ENCODE results near the gene AKT1.

DNA sequence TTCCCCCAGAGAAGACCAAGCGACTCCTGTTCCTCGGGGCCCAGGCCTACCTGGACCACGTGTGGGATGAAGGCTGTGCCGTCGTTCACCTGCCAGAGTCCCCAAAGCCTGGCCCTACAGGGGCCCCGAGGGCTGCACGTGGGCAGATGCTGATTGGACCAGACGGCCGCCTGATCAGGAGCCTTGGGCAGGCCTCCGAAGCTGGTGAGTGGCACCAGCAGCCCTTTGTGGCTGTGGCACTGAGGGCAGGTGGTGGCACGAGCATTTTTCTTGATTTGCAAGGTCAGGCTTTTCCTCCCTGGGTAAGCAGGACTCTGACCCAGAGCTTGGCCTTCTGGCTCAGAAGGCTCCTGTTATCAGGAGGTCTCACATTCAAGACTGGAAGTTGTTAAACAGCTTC lies 39.9 kb downstream of the AKT1 start:
- TF ChIP-seq, protein P1, sequence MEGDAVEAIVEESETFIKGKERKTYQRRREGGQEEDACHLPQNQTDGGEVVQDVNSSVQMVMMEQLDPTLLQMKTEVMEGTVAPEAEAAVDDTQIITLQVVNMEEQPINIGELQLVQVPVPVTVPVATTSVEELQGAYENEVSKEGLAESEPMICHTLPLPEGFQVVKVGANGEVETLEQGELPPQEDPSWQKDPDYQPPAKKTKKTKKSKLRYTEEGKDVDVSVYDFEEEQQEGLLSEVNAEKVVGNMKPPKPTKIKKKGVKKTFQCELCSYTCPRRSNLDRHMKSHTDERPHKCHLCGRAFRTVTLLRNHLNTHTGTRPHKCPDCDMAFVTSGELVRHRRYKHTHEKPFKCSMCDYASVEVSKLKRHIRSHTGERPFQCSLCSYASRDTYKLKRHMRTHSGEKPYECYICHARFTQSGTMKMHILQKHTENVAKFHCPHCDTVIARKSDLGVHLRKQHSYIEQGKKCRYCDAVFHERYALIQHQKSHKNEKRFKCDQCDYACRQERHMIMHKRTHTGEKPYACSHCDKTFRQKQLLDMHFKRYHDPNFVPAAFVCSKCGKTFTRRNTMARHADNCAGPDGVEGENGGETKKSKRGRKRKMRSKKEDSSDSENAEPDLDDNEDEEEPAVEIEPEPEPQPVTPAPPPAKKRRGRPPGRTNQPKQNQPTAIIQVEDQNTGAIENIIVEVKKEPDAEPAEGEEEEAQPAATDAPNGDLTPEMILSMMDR (IDR thresholded peaks at IDR 0.05) = no peak
- TF ChIP-seq POLR2A (IDR thresholded peaks at IDR 0.05) = no peak
